GM06990 (cell line): ENCODE results near the gene CKLF.

Experiments used
- DNase-seq: peaks from one replicate; pipeline ENCODE4 v3.0.0-alpha.2; 2011; ENCODE audit not compliant: insufficient read length; ENCODE audit errors: extremely low read depth
- H3K27me3 ChIP-seq: replicated peaks from 2 replicates; pipeline ENCODE4 v1.6.0; 2011; ENCODE audit warnings: low read length; ENCODE audit not compliant: control insufficient read depth, insufficient read depth
- H3K36me3 ChIP-seq: 2 replicates; pipeline ENCODE4 v1.5.1; 2011; ENCODE audit warnings: low read length; ENCODE audit not compliant: control insufficient read depth, insufficient read depth
- H3K4me3 ChIP-seq: replicated peaks from 2 replicates; pipeline ENCODE4 v1.5.1; 2011; ENCODE audit warnings: low read depth, mild to moderate bottlenecking, control low read depth, low read length
- TF ChIP-seq, protein P1 (sequence below): IDR thresholded peaks from 2 replicates; pipeline ENCODE4 v1.5.1; 2011; ENCODE audit warnings: low read length, control low read depth, mild to moderate bottlenecking, inconsistent platforms; ENCODE audit not compliant: insufficient read depth, poor library complexity, severe bottlenecking

The CKLF gene

DNA sequence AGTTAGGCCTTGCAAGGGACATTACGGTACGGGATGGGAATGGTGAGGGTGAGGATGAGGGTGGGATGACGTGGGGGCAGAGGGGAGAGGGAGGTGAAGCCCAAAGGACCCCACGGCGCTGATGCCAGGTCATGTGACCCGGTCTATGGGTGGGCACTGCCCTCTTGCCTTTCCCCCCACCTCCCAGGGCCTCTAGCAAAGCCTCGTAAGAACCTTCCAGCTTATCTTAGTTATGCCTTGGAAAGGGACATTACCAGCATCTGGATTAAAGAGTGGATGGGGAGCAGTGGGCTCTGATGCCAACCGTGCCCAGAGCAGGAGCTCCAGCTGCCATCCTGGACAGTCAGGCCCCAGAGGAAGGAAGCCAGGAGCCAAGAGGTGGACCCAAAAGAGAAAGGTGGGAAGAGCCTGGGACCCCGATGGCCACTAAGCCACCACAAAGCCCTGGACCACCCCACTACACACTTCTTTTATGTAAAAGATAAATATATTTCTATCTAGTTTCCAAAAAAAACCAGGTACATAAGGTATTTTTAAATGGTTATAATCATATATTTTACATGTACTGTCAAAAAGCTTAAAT, 43.4 kb upstream of the CKLF start:
- no peak for DNase-seq
- no peaks in the 10 kb centered on the region for H3K36me3 ChIP-seq
- no peak overlapping the region for H3K4me3 ChIP-seq
- TF ChIP-seq, protein P1, sequence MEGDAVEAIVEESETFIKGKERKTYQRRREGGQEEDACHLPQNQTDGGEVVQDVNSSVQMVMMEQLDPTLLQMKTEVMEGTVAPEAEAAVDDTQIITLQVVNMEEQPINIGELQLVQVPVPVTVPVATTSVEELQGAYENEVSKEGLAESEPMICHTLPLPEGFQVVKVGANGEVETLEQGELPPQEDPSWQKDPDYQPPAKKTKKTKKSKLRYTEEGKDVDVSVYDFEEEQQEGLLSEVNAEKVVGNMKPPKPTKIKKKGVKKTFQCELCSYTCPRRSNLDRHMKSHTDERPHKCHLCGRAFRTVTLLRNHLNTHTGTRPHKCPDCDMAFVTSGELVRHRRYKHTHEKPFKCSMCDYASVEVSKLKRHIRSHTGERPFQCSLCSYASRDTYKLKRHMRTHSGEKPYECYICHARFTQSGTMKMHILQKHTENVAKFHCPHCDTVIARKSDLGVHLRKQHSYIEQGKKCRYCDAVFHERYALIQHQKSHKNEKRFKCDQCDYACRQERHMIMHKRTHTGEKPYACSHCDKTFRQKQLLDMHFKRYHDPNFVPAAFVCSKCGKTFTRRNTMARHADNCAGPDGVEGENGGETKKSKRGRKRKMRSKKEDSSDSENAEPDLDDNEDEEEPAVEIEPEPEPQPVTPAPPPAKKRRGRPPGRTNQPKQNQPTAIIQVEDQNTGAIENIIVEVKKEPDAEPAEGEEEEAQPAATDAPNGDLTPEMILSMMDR, result no peak
- H3K27me3 ChIP-seq, result no peaks in the 10 kb centered on the region; the same call in 1 of the 2 replicates

DNA sequence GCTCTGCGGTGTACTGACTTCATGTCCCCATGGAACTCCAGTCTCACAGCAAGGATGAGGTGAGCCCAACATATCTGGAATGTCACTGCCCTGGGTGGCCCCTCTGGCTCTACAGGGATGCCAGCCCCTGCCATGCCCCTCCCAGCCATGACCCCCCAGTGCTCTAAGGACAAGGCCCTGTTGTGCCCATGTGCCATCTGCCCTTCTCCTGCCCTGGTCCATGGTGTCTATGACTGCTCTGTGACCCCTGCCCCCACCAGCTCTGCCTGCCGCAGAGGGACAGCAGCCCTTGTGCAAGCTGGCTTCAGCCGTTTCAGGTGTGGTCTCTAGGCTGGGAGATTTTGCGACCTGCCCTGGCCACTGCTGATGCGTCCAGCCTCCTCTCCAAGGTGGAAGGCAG, 42.8 kb upstream of the CKLF start:
- no peak for DNase-seq
- Histone ChIP-seq H3K4me3 (no peak overlapping the region), H3K36me3 (no peaks in the 10 kb centered on the region), H3K27me3 (no peaks in the 10 kb centered on the region; the same call in 1 of the 2 replicates)
- TF ChIP-seq, protein P1, result no peak

DNA sequence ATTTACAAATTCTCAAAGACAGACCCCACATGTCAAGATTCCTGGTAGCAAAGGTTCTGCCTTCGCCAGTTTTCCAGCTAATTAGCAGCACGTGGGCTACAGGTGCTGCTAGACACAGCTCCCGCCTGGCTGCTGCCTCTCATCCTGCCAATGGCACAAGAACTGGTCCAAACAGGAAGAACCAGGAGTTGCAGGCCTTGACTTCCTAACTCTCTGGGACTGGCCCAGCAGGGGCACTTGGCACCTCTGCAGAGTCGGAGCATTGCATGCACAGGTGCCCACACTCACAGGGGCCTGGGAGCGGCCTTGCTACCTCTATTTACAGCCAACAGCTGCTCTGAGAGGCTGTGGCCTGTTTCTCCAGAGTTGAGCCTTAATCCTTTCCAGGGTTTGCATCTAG, 42.1 kb upstream of the CKLF start:
- H3K27me3 ChIP-seq, result no peaks in the 10 kb centered on the region; the same call in 1 of the 2 replicates
- DNase-seq, result no peak
- TF ChIP-seq, protein P1, result no peak
- no peaks in the 10 kb centered on the region for H3K36me3 ChIP-seq
- H3K4me3 ChIP-seq, result no peak overlapping the region

DNA sequence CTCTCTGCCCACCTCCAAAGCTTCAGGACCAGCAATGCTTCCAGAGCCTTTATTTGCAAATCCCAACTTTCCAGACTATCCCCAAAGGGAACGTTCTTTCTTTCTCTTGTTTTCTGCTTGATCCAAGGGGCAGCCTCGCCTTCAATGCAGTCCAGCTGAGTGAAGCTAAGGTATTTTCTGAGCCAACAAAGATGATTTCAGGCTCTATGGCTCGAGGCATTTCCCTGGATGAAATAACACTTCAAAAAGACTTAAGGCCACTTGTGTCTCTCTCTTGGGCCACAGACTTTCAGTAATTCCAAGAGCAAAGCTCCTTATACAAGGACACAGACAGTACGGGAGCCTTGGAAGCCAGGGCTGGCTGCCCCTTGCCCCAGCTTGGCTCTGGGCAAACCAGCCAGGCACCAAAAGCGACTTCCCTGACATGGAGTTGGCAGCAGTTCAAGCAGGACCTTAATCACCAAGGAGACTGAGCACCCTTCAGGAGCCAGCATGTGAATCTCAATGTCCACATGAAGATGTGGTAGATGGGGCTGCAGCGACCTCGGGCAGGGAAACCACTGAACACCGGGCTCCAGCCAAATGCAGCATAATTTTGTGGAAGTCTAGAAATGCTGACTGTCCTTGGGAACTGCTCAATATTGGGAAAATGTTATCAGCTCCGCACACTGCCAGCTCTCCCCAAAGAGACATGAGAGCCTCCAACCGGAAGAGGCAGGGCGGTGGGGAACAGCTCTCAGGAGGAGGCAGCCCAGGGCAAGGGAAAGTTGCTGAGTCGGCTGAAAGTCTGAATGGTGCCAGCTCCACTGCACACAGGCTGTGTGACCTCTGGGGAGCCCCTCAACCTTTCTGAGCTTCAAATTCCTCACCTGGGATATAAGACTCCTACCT, 41.4 kb upstream of the CKLF start:
- no peak overlapping the region for H3K4me3 ChIP-seq
- no peaks in the 10 kb centered on the region for H3K36me3 ChIP-seq
- no peaks in the 10 kb centered on the region; the same call in 1 of the 2 replicates for H3K27me3 ChIP-seq
- TF ChIP-seq, protein P1, result no peak
- DNase-seq, result no peak

DNA sequence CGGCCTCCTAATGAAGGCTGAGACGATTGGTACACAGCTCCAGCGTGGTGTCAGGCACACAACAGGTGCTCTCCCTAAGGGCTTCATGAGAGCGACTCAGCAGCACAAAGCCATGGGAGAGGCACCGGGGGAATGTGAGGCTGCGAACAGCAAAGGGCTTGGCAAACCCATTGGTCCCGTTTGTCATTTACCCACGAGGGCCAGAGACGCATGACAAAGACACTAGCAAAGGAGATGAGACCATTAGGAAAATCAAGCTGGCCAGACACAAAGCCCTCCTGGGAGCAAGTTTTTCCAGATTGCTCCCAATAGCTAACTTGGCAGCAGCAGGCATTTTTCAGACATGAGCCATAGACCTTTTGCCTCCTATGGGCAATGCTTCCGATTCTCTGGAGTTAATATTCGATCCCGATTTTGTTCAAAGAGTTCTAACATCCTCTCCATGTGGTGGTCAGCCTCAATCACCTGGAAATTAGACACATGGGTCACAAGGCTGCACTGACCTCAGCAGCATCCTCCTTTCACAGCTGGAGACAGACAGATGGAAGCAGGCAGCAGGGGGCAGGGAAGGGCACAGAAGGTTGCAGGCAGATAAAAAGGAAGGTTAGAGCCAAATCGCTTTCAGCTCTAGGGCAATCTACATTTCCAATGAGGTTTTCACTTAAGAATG, 40.6 kb upstream of the CKLF start:
- no peak overlapping the region for H3K4me3 ChIP-seq
- H3K27me3 ChIP-seq, result no peaks in the 10 kb centered on the region; the same call in 1 of the 2 replicates
- no peak for DNase-seq
- H3K36me3 ChIP-seq, result no peaks in the 10 kb centered on the region
- TF ChIP-seq, protein P1, result no peak
